GM12875 (cell line): ENCODE measurements around the gene MYMX.

Experiments used
- H3K4me3 ChIP-seq: one replicate; pipeline ENCODE4 v1.5.1; 2011; ENCODE audit warnings: low read depth, low read length, control low read depth
- TF ChIP-seq, protein P1 (sequence below): IDR thresholded peaks from 2 replicates; pipeline ENCODE4 v1.5.1; 2011; ENCODE audit warnings: low read depth, mild to moderate bottlenecking, control low read depth, inconsistent platforms, low read length, moderate library complexity, borderline replicate concordance; ENCODE audit not compliant: insufficient read depth

Gene MYMX

DNA sequence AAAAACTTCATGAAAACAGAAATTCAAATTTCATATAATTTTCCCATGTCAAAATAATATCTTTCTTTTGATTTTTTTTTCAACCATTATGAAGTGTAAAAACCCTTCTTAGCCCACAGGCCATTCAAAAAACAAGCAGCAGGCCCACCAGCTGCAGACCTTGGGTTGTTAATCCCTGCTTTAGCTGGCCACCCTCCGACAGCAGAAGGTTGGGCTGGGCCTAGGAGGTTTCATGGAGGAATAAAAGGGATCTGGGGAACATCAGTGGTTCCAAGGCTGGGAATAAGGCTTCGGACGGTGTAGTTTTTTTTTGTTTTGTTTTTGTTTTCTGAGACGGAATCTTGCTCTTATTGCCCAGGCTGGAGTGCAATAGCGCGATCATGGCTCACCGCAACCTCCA is 26.6 kb downstream of the MYMX start:
- H3K4me3 ChIP-seq, result no peak overlapping the region
- TF ChIP-seq, protein P1, sequence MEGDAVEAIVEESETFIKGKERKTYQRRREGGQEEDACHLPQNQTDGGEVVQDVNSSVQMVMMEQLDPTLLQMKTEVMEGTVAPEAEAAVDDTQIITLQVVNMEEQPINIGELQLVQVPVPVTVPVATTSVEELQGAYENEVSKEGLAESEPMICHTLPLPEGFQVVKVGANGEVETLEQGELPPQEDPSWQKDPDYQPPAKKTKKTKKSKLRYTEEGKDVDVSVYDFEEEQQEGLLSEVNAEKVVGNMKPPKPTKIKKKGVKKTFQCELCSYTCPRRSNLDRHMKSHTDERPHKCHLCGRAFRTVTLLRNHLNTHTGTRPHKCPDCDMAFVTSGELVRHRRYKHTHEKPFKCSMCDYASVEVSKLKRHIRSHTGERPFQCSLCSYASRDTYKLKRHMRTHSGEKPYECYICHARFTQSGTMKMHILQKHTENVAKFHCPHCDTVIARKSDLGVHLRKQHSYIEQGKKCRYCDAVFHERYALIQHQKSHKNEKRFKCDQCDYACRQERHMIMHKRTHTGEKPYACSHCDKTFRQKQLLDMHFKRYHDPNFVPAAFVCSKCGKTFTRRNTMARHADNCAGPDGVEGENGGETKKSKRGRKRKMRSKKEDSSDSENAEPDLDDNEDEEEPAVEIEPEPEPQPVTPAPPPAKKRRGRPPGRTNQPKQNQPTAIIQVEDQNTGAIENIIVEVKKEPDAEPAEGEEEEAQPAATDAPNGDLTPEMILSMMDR, result no peak

GRCh38 chr6:44245391-44245911 is 28.7 kb downstream of the MYMX start:
- TF ChIP-seq, protein P1, result no peak
- H3K4me3 ChIP-seq, result peak overlapping the region; percentile 57

DNA sequence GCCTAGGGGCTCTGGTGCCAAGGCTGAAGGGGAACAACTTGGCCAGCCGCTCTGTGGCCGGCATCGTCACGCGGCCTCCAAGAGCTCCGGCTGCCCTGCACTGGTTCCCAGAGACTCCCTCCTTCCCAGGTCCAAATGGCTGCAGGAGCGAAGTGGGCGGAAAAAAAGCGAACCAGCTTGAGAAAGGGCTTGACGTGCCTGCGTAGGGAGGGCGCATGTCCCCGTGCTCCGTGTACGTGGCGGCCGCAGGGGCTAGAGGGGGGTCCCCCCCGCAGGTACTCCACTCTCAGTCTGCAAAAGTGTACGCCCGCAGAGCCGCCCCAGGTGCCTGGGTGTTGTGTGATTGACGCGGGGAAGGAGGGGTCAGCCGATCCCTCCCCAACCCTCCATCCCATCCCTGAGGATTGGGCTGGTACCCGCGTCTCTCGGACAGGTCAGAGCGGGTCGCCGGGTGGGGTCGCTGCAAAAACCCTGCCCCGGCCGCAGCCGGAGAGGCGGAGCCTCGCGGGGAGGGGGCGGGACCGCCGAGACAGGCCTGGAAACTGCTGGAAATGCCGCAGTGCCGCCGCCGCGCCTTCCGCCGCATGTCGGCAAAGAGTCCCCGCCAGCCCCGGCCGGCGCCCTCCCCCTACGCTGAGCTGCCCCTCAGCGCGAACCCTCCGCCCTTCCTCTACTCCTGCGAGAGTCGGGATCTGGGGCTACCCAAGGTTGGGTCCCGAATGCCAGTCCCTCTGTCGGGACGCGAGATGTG is 29.4 kb downstream of the MYMX start:
- peak overlapping the region; percentile 57 for H3K4me3 ChIP-seq
- TF ChIP-seq, protein P1, result peak; percentile 21; the same call in 1 of the 2 replicates

DNA sequence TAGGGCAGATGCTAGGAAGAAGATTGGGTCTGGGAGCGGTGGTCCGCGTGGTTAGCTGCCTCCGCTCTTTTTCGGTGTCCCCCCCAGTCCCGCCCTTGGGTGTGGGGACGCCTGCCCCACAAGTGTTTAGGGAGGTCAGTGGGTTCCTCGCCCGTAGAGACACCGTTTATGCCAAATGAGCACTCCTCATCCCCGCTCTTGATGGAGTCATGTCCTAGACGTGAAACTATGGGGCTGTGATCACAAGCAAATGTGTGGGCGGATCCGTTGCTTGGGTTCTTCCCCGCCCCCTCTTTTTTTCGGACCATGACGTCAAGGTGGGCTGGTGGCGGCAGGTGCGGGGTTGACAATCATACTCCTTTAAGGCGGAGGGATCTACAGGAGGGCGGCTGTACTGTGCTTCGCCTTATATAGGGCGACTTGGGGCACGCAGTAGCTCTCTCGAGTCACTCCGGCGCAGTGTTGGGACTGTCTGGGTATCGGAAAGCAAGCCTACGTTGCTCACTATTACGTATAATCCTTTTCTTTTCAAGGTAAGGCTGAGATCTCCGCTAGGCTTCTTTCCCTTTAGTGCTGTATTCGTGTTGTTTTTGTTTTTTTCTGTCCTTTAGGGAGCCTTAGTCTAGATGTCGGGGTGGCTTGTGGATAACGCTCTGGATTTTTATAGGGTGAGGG is 30.1 kb downstream of the MYMX start, which contains the start of gene HSP90AB1:
TSS of gene HSP90AB1 (plus strand) at position 439 of the 675 bp plus-strand sequence. CDS start 1,529 bp downstream, outside the sequence.
- H3K4me3 ChIP-seq, result peak within 1 kb of the TSS; percentile 66
- TF ChIP-seq, protein P1, result no peak

- H3K4me3 ChIP-seq, result peak overlapping the region; percentile 66
- TF ChIP-seq, protein P1, result no peak
Observed at GRCh38 chr6:44247338-44248302, 30.9 kb downstream of the MYMX start.

GRCh38 chr6:44248579-44248978 is 31.9 kb downstream of the MYMX start:
- peak overlapping the region; percentile 66 for H3K4me3 ChIP-seq
- TF ChIP-seq, protein P1, result no peak
